IPS-18c (cell line): Measurements from ENCODE around the gene CTCFL.

Source experiments
- H3K4me3 ChIP-seq: 2 replicates; pipeline ENCODE4 v1.7.0; 2013; ENCODE audit warnings: low read depth, mild to moderate bottlenecking, low read length, moderate library complexity; ENCODE audit not compliant: insufficient read depth
- H3K9me3 ChIP-seq: one replicate; pipeline ENCODE4 v1.6.1; 2013; ENCODE audit warnings: mild to moderate bottlenecking, low read length, moderate library complexity; ENCODE audit not compliant: control insufficient read depth, insufficient read depth

CTCFL gene

DNA sequence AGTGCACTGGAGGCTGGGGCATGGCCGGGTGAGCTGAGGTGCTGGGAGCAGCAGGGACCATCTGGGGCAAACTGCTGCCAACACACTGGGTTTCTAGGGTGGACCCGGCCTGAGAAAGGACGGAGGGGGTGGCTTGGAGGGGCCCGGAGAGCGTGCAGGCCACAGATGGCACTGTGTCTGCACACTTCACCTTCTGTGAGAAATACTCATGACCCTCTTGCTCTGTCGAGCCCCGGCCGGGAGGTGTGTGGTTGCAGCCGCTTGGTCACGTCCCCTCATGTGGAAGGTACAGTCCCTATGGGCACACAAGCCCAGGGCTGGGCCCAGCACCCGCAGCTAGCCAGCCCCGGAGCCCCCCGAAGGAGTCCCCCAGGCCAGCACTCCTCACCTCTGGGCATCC lies 74.0 kb downstream of the CTCFL start:
- Histone ChIP-seq H3K9me3 (peaks cover 2% of the 10 kb centered on the region), H3K4me3 (no peak overlapping the region)

DNA sequence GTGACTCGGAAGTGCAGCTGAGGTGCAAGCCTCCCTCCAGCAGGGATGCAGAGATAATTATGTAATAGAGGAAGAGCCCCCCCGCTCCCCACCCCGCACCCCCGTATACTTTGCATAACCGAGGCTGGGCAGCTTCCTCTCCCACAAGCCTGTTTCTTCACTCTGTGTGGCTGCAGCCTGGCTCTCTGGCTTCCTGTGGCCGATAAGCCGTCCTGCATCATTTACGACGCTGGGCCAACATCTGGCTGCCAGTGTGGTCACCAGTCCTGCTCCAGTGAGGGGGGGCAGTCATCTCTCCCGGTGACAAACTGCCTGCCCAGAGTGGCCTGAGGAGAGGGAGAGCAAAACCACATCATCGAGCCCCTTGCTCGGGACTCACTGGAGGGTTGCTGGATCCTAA lies 74.5 kb downstream of the CTCFL start:
- Histone ChIP-seq H3K9me3 (peaks cover 2% of the 10 kb centered on the region), H3K4me3 (no peak overlapping the region)

DNA sequence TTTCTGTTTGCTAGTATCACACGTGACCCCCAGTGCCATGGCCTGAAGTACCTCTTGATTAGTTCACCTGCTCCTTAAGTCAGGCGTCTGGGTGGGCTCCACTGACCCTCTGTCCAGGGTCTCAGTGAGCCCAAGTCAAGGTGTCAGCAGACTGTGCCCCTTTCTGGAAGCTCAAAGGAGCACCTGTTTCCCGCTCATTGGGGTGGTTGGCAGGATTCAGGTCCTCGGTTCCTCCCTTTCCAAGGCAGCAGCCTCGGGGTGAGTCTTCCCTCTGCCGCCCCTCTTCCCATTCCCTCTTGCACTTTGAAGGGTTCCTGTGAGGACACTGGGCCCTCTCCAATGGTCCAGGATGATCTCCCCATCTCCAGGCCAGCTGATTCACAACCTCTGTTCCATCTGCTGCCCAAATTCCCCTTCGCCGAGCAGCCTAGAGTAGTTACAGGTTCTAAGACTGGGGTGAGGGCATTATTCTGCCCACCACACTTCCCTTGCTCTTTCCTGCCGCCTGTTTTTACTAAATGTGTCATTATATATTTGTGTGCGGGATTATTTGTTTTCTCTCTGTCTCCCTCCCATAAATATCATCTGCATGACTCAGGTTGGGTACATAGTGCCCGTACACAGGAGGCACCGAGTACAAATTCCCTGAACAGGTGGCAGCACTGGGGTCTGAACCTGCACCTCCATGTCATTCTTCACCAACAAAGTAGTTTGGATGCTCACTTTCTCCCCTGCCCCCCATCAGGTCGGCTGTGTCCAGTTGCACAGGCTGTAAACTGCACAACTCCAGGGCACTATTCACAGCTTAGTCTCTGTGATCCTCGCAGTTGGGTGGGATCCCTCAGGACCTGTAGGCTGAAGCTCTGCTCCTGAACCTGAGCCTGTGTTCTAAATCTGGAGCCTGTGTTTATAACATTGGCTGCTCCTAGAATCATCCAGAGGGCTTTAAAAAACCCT lies 75.3 kb downstream of the CTCFL start:
- Histone ChIP-seq H3K9me3 (no peaks in the 10 kb centered on the region), H3K4me3 (no peak overlapping the region)

DNA sequence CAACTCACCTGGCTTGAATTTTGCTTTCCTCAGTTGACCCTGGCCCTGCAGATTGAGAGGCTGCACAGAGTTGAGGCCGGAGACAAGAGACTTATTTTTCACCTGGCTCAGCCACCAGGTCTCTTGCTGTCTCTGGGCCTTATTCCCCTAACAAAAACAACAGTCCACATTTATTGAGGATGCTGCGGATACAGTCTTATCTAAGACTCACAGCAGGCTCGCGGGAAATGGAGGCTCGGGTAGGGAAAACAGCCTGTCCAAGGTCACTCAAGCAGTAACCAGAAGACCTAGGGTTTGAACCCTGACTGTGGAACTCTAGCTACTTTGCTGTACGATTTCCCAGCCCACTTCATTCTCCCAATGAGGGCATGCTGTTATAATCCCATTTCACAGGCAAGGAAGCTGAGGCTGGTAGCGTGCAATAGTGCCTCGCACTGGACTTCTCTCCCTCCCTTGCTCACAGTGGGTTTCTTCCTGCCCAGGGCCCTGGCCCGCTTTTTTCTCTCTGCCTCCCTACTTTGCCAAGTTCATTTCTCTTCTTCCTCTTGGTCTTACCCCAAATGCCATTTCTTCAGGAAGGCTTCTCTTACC lies 76.1 kb downstream of the CTCFL start:
- Histone ChIP-seq H3K4me3 (no peak overlapping the region), H3K9me3 (no peaks in the 10 kb centered on the region)
